Neural progenitor cell (in vitro differentiated cells): ENCODE measurements around the gene OR51G2. TPM values are rescaled to one million over a fixed set of nuclear protein-coding genes. Genes with fewer than 3 reads are reported as not detected.

Experiments used
- DNase-seq: peaks from one replicate; pipeline ENCODE4 v3.0.0-alpha.2; 2016; ENCODE audit warnings: low spot score
- H2AFZ ChIP-seq: fragments of 200-600 bp; sonication (generic); replicated peaks from 2 replicates; pipeline ENCODE4 v1.6.1; 2016; ENCODE audit warnings: antibody characterized with exemption
- H3F3A ChIP-seq: fragments of 200-600 bp; sonication (generic); 2 replicates; pipeline ENCODE4 v1.6.1; 2016; ENCODE audit warnings: antibody characterized with exemption, low read depth
- H3K27ac ChIP-seq: fragments of 200-600 bp; sonication (generic); 2 replicates; pipeline ENCODE4 v1.5.1; 2016; ENCODE audit warnings: mild to moderate bottlenecking
- H3K27me3 ChIP-seq: fragments of 200-600 bp; sonication (generic); 2 replicates; pipeline ENCODE4 v1.6.1; 2016; ENCODE audit warnings: mild to moderate bottlenecking, moderate library complexity
- H3K36me3 ChIP-seq: fragments of 200-600 bp; sonication (generic); 2 replicates; pipeline ENCODE4 v1.5.1; 2016
- H3K4me1 ChIP-seq: fragments of 200-600 bp; sonication (generic); 2 replicates; pipeline ENCODE4 v1.6.1; 2016; ENCODE audit warnings: mixed run types
- H3K4me2 ChIP-seq: fragments of 200-600 bp; sonication (generic); 2 replicates; pipeline ENCODE4 v1.6.1; 2016
- H3K4me3 ChIP-seq: fragments of 200-600 bp; sonication (generic); 2 replicates; pipeline ENCODE4 v1.5.1; 2016
- H3K79me2 ChIP-seq: fragments of 200-600 bp; sonication (generic); 2 replicates; pipeline ENCODE4 v1.6.1; 2016; ENCODE audit warnings: low read depth
- H3K9ac ChIP-seq: fragments of 200-600 bp; sonication (generic); 2 replicates; pipeline ENCODE4 v1.6.1; 2016
- H3K9me3 ChIP-seq: fragments of 200-600 bp; sonication (generic); 2 replicates; pipeline ENCODE4 v1.5.1; 2016; ENCODE audit warnings: low read depth
- H4K20me1 ChIP-seq: fragments of 200-600 bp; sonication (generic); 2 replicates; pipeline ENCODE4 v1.6.1; 2016; ENCODE audit warnings: low read depth
- H3K27ac Mint-ChIP-seq: 3 replicates; pipeline ENCODE4 v1.8.0; 2021; ENCODE audit warnings: mixed read lengths
- H3K27me3 Mint-ChIP-seq: 2 replicates; pipeline ENCODE4 v1.8.0; 2022; ENCODE audit warnings: low read depth, mild to moderate bottlenecking, inconsistent platforms, moderate library complexity, mixed read lengths; ENCODE audit not compliant: insufficient read depth
- H3K36me3 Mint-ChIP-seq: 3 replicates; pipeline ENCODE4 v1.8.0; 2021; ENCODE audit warnings: mixed read lengths
- H3K4me1 Mint-ChIP-seq: 3 replicates; pipeline ENCODE4 v1.8.0; 2021; ENCODE audit warnings: mixed read lengths
- H3K4me3 Mint-ChIP-seq: 3 replicates; pipeline ENCODE4 v1.8.0; 2021; ENCODE audit warnings: mild to moderate bottlenecking, moderate library complexity, mixed read lengths
- H3K9me3 Mint-ChIP-seq: 3 replicates; pipeline ENCODE4 v1.8.0; 2020; ENCODE audit warnings: mixed read lengths
- CTCF ChIP-seq: fragments of 200-600 bp; sonication (generic); IDR thresholded peaks from 2 replicates; pipeline ENCODE4 v1.5.1; 2017; ENCODE audit warnings: antibody characterized with exemption, mild to moderate bottlenecking
- EZH2 ChIP-seq: fragments of 200-600 bp; sonication (generic); IDR thresholded peaks from 2 replicates; pipeline ENCODE4 v1.6.1; 2017; ENCODE audit warnings: antibody characterized with exemption, mild to moderate bottlenecking, moderate library complexity
- EZH2phosphoT487 ChIP-seq: fragments of 200-600 bp; sonication (generic); IDR thresholded peaks from 2 replicates; pipeline ENCODE4 v1.6.1; 2017; ENCODE audit warnings: antibody characterized with exemption
- total RNA-seq: library from RNA; depleted of rRNA; stranded (reverse); fragments of >200 nt; gene quantifications from 2 replicates; pipeline ENCODE4 v1.2.3, GENCODE V29; 2015; ENCODE audit warnings: low replicate concordance

Gene OR51G2
- total RNA-seq, 1 donor from 2014 or later, result not detected

GRCh38 chr11:4881188-4881587 lies 38.0 kb downstream of the OR51G2 start:
- Histone ChIP-seq H3F3A (no peaks in the 10 kb centered on the region), H3K36me3 (peaks cover 2% of the 10 kb centered on the region), H2AFZ (no peak overlapping the region), H3K79me2 (no peaks in the 10 kb centered on the region), H3K9ac (no peak overlapping the region), H4K20me1 (no peaks in the 10 kb centered on the region), H3K27me3 (no peaks in the 10 kb centered on the region), H3K4me3 (no peak overlapping the region), H3K9me3 (no peaks in the 10 kb centered on the region), H3K4me2 (no peak overlapping the region), H3K4me1 (no peaks in the 10 kb centered on the region), H3K27ac (no peak overlapping the region)
- no peaks in the 10 kb centered on the region for H3K36me3 Mint-ChIP-seq
- DNase-seq, result no peak
- H3K9me3 Mint-ChIP-seq, result no peaks in the 10 kb centered on the region
- H3K4me1 Mint-ChIP-seq, result peaks cover 10% of the 10 kb centered on the region
- TF ChIP-seq EZH2phosphoT487, result no peak
- no peak for TF ChIP-seq CTCF
- no peak for TF ChIP-seq EZH2
- H3K27ac Mint-ChIP-seq, result no peak overlapping the region
- H3K27me3 Mint-ChIP-seq, result peaks cover 4% of the 10 kb centered on the region
- no peak overlapping the region for H3K4me3 Mint-ChIP-seq

GRCh38 chr11:4865855-4866254 lies 53.3 kb downstream of the OR51G2 start:
- Mint-ChIP-seq H3K4me3 (no peak overlapping the region), H3K9me3 (peaks cover 3% of the 10 kb centered on the region), H3K27me3 (no peaks in the 10 kb centered on the region), H3K36me3 (no peaks in the 10 kb centered on the region), H3K4me1 (no peaks in the 10 kb centered on the region), H3K27ac (no peak overlapping the region)
- Histone ChIP-seq H3K9me3 (no peaks in the 10 kb centered on the region), H4K20me1 (no peaks in the 10 kb centered on the region), H3K9ac (no peak overlapping the region), H3K4me2 (no peak overlapping the region), H3K36me3 (no peaks in the 10 kb centered on the region), H3K27ac (no peak overlapping the region), H3K4me3 (no peak overlapping the region), H3K27me3 (no peaks in the 10 kb centered on the region), H2AFZ (no peak overlapping the region), H3K79me2 (no peaks in the 10 kb centered on the region), H3F3A (peaks cover 9% of the 10 kb centered on the region), H3K4me1 (peaks cover 8% of the 10 kb centered on the region)
- TF ChIP-seq EZH2, result no peak
- no peak for TF ChIP-seq CTCF
- no peak for TF ChIP-seq EZH2phosphoT487
- no peak for DNase-seq

- H3K9me3 Mint-ChIP-seq, result peaks cover 3% of the 10 kb centered on the region
Observed at GRCh38 chr11:4863876-4864275, 55.3 kb downstream of the OR51G2 start.

More at GRCh38 chr11:4863876-4864275, 55.3 kb downstream of the OR51G2 start:
- Histone ChIP-seq H3K79me2 (no peaks in the 10 kb centered on the region), H2AFZ (no peak overlapping the region), H4K20me1 (no peaks in the 10 kb centered on the region), H3K4me3 (no peak overlapping the region), H3K4me2 (no peak overlapping the region), H3K27ac (no peak overlapping the region), H3K9me3 (no peaks in the 10 kb centered on the region), H3K9ac (no peak overlapping the region), H3K4me1 (peaks cover 8% of the 10 kb centered on the region), H3F3A (peaks cover 9% of the 10 kb centered on the region), H3K36me3 (no peaks in the 10 kb centered on the region), H3K27me3 (no peaks in the 10 kb centered on the region)
- Mint-ChIP-seq H3K4me3 (no peak overlapping the region), H3K4me1 (no peaks in the 10 kb centered on the region), H3K27me3 (peaks cover 4% of the 10 kb centered on the region), H3K27ac (no peak overlapping the region), H3K36me3 (no peaks in the 10 kb centered on the region)
- TF ChIP-seq EZH2phosphoT487, result no peak
- no peak for DNase-seq

Other genes starting within 250 kb of the OR51G2 start
- not detected in 2 replicates for gene OR51E2, start 221.5 kb downstream of the OR51G2 start, total RNA-seq
- gene MMP26, start 214.6 kb downstream of the OR51G2 start, total RNA-seq, result not detected in 2 replicates
- gene OR51F1, start 149.4 kb downstream of the OR51G2 start, total RNA-seq, result not detected in 2 replicates
- gene OR52R1, start 115.0 kb downstream of the OR51G2 start, total RNA-seq, result not detected in 2 replicates
- not detected in 2 replicates for gene OR51F2, start 98.0 kb downstream of the OR51G2 start, total RNA-seq
- not detected in 2 replicates for gene OR51S1, start 70.1 kb downstream of the OR51G2 start, total RNA-seq
- gene OR51T1, start 37.5 kb downstream of the OR51G2 start, total RNA-seq, result not detected in 2 replicates
- gene OR51A7, start 15.6 kb downstream of the OR51G2 start, total RNA-seq, result not detected in 2 replicates
- not detected in 2 replicates for gene OR51G1, start 5.0 kb upstream of the OR51G2 start, total RNA-seq
- not detected in 2 replicates for gene OR51A4, start 28.3 kb upstream of the OR51G2 start, total RNA-seq
- not detected in 2 replicates for gene OR51A2, start 36.4 kb upstream of the OR51G2 start, total RNA-seq
- not detected in 2 replicates for gene OR51L1, start 75.5 kb upstream of the OR51G2 start, total RNA-seq
- gene OR52J3, start 127.2 kb upstream of the OR51G2 start, total RNA-seq, result not detected in 2 replicates
- gene OR52E2, start 140.3 kb upstream of the OR51G2 start, total RNA-seq, result not detected in 2 replicates
- gene OR52E1, start 150.2 kb upstream of the OR51G2 start, total RNA-seq, result not detected in 2 replicates
- gene OR52A5, start 219.0 kb upstream of the OR51G2 start, total RNA-seq, result not detected in 2 replicates
- gene OR52A1, start 235.4 kb upstream of the OR51G2 start, total RNA-seq, result not detected in 2 replicates